SU-DHL-6 (cell line): ENCODE data around the gene KIAA0586.

Experiments used
- EZH2phosphoT487 ChIP-seq: fragments of 200-600 bp; sonication (generic), shearing (Covaris generic); conservative IDR thresholded peaks from 2 replicates; pipeline ENCODE4 v1.6.1; 2018; ENCODE audit warnings: mild to moderate bottlenecking, antibody characterized with exemption, low read length, moderate library complexity, mixed read lengths
- TF ChIP-seq, protein P1 (sequence below): fragments of 200-600 bp; sonication (generic); IDR thresholded peaks from one replicate; pipeline ENCODE4 v1.5.1; 2017; ENCODE audit warnings: antibody characterized with exemption, mild to moderate bottlenecking, low read length, moderate library complexity; ENCODE audit not compliant: insufficient read depth, poor library complexity, severe bottlenecking

DNA sequence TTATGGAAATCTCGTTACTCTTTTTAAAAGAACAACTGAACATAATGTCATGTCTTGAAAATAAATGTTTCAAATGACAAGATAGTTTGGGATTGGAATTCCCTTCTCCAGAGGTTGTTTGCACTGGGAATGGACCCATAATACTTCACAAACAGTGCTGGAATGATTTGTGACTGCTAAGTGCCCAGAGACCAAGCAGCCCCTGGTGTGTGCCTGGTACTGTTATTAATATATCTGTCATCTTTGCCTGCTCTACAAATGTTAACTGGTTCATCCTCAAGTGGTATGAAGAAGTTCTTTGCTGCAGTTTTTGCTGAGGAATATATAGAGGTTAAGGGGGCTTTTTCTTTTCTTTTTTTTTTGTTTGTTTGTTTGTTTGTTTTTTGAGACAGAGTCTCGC, 145.3 kb downstream of the KIAA0586 start:
- TF ChIP-seq, protein P1, sequence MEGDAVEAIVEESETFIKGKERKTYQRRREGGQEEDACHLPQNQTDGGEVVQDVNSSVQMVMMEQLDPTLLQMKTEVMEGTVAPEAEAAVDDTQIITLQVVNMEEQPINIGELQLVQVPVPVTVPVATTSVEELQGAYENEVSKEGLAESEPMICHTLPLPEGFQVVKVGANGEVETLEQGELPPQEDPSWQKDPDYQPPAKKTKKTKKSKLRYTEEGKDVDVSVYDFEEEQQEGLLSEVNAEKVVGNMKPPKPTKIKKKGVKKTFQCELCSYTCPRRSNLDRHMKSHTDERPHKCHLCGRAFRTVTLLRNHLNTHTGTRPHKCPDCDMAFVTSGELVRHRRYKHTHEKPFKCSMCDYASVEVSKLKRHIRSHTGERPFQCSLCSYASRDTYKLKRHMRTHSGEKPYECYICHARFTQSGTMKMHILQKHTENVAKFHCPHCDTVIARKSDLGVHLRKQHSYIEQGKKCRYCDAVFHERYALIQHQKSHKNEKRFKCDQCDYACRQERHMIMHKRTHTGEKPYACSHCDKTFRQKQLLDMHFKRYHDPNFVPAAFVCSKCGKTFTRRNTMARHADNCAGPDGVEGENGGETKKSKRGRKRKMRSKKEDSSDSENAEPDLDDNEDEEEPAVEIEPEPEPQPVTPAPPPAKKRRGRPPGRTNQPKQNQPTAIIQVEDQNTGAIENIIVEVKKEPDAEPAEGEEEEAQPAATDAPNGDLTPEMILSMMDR: no peak
- TF ChIP-seq EZH2phosphoT487: no peak
